K562 (cell line): Measurements from ENCODE around the gene UBE2D2. TPM values are rescaled to one million over a fixed set of nuclear protein-coding genes. Genes with fewer than 3 reads are reported as not detected.

Experiments
- ADNP ChIP-seq: fragments of 200-800 bp; sonication (Bioruptor generic); IDR thresholded peaks from 2 replicates; pipeline ENCODE4 v1.6.1; 2016; ENCODE audit warnings: missing genetic modification characterization, missing compliant biosample characterization
- ETV5 ChIP-seq: sonication (generic); formaldehyde crosslinking; IDR thresholded peaks from 2 replicates; pipeline ENCODE4 v1.4.0; 2020; ENCODE audit warnings: low read depth, mild to moderate bottlenecking, missing genetic modification reagents
- FOS ChIP-seq: IDR thresholded peaks from 3 replicates; pipeline ENCODE4 v1.6.1; 2011; ENCODE audit not compliant: insufficient read length; ENCODE audit errors: extremely low read depth
- HMGN3 ChIP-seq: IDR thresholded peaks from 2 replicates; pipeline ENCODE4 v1.6.1; 2011; ENCODE audit warnings: borderline replicate concordance, low read depth, mild to moderate bottlenecking, mixed read lengths, low read length; ENCODE audit not compliant: insufficient read length; ENCODE audit errors: extremely low read depth
- MAFF ChIP-seq: IDR thresholded peaks from 2 replicates; pipeline ENCODE4 v1.6.1; 2012; ENCODE audit warnings: low read length, improper control_type of control experiment
- SETDB1 ChIP-seq: IDR thresholded peaks from one replicate; pipeline ENCODE4 v1.6.1; 2012; ENCODE audit warnings: low read length, control low read depth, inconsistent platforms
- TOE1 ChIP-seq, 2 experiments: fragments of 450-650 bp in 1 of 2; sonication (generic) in 1 of 2; formaldehyde crosslinking in 1 of 2; IDR thresholded peaks; 2 replicates each; pipeline versions ENCODE4 v1.7.1 to v1.8.0; 2016 to 2022; ENCODE audit warnings: borderline replicate concordance in 2 of 2, mild to moderate bottlenecking in 2 of 2, antibody characterized with exemption in 1 of 2, inconsistent platforms in 1 of 2, low read depth in 1 of 2, missing genetic modification reagents in 1 of 2, moderate library complexity in 1 of 2
- ZFP1 ChIP-seq: fragments of 450-650 bp; formaldehyde crosslinking; IDR thresholded peaks from 2 replicates; pipeline ENCODE4 v1.4.0; 2020; ENCODE audit warnings: mild to moderate bottlenecking, mixed read lengths
- ZNF133 ChIP-seq: fragments of 250-450 bp; sonication (Bioruptor Pico); IDR thresholded peaks from 2 replicates; pipeline ENCODE4 v1.4.0; 2020; ENCODE audit warnings: mild to moderate bottlenecking
- ZNF780A ChIP-seq: fragments of 250-450 bp; sonication (Bioruptor Pico); IDR thresholded peaks from 2 replicates; pipeline ENCODE4 v1.5.0; 2021; ENCODE audit warnings: mild to moderate bottlenecking
- ZSCAN29 ChIP-seq: fragments of 450-650 bp; IDR thresholded peaks from 2 replicates; pipeline ENCODE4 v1.6.1; 2017
- polyA plus RNA-seq, 8 experiments: library from polyadenylated mRNA; depleted of rRNA in 4 of 8; stranded (reverse) in 5 of 8; unstranded in 3 of 8; fragments of >200 nt; fragmentation: Nextera tagmentation in 2 of 8; fragmentation: Illumina TruSeq in 1 of 8; extraction: Ambion mirVana in 2 of 8; extraction: Trizol in 1 of 8; gene quantifications; 2 replicates each; pipeline versions ENCODE4 v1.2.1 to v1.2.3, GENCODE V29; 2011 to 2014; ENCODE audit warnings: inconsistent platforms in 1 of 8, missing spikeins in 1 of 8
- total RNA-seq, 7 experiments: library from RNA; depleted of rRNA in 6 of 7; stranded (reverse); fragments of >200 nt in 6 of 7; fragmentation: Illumina TruSeq in 2 of 7; extraction: Trizol in 2 of 7; gene quantifications; 2 replicates each; pipeline versions ENCODE4 v1.2.1 to v1.2.3, GENCODE V29; 2011 to 2021; ENCODE audit warnings: low replicate concordance in 1 of 7
- TF ChIP-seq, protein P1 (sequence below): fragments of 150-350 bp; IDR thresholded peaks from 2 replicates; pipeline ENCODE4 v1.6.1; 2014; ENCODE audit warnings: low read depth, mild to moderate bottlenecking, low read length, borderline replicate concordance
- TF ChIP-seq, protein P2 (sequence below), 2 experiments: IDR thresholded peaks; 2 replicates each; pipeline ENCODE4 v1.6.1; 2012; ENCODE audit warnings: improper control_type of control experiment in 2 of 2, low read depth in 2 of 2, low read length in 2 of 2, borderline replicate concordance in 1 of 2
- TF ChIP-seq, protein P3 (sequence below): sonication (generic); formaldehyde crosslinking; IDR thresholded peaks from 2 replicates; pipeline ENCODE4 v1.8.0; 2022; ENCODE audit warnings: mild to moderate bottlenecking, missing genetic modification reagents
- TF ChIP-seq, protein P4 (sequence below): fragments of 250-450 bp; sonication (Bioruptor Pico); IDR thresholded peaks from 2 replicates; pipeline ENCODE4 v1.4.0; 2020; ENCODE audit warnings: mild to moderate bottlenecking

Gene UBE2D2
- total and polyA plus RNA-seq, 9 of the 15 experiments (the other 6 are each of a cell fraction or from before 2014, with no cell fraction given) = 53.6 to 198 (median 122) TPM

DNA sequence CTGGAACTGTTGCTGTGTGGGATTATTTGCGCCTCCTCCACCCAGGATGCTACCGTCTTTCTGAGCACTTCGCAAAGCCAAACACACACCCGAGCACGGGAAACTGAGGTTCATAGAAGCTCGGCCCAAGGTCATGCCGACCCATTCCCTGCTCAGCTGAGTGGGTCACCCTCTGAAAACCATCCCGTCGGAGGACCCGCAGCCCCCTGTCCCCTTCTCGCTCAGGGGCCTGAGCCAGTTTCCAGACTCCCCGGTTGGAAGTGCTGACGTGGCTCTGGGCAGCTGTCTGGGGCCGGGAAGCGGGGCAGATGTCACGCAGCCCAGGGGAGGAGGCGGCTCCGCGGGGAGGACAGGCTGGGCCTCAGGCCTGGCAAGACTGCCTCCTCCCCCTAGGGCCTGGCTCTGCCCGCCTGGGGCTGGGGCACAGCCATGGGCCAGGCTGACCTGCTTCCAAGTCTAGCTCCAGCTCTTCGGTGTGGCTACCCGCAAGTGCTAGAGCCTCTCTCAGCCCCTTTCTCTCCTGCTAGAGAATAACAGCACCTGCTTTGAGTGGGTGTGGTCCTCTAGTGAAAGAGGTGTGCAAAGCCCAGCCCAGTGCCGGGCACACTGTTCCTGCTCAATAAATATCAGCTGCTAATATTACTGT lies 77.1 kb downstream of the UBE2D2 start (continued):
- TF ChIP-seq, protein P1, sequence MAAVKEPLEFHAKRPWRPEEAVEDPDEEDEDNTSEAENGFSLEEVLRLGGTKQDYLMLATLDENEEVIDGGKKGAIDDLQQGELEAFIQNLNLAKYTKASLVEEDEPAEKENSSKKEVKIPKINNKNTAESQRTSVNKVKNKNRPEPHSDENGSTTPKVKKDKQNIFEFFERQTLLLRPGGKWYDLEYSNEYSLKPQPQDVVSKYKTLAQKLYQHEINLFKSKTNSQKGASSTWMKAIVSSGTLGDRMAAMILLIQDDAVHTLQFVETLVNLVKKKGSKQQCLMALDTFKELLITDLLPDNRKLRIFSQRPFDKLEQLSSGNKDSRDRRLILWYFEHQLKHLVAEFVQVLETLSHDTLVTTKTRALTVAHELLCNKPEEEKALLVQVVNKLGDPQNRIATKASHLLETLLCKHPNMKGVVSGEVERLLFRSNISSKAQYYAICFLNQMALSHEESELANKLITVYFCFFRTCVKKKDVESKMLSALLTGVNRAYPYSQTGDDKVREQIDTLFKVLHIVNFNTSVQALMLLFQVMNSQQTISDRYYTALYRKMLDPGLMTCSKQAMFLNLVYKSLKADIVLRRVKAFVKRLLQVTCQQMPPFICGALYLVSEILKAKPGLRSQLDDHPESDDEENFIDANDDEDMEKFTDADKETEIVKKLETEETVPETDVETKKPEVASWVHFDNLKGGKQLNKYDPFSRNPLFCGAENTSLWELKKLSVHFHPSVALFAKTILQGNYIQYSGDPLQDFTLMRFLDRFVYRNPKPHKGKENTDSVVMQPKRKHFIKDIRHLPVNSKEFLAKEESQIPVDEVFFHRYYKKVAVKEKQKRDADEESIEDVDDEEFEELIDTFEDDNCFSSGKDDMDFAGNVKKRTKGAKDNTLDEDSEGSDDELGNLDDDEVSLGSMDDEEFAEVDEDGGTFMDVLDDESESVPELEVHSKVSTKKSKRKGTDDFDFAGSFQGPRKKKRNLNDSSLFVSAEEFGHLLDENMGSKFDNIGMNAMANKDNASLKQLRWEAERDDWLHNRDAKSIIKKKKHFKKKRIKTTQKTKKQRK = no peak
- no peak for TF ChIP-seq TOE1 (IDR thresholded peaks at IDR 0.05; ENCODE audit: borderline replicate concordance)
- no peak for TF ChIP-seq TOE1 (CRISPR knock-in tag; IDR thresholded peaks at IDR 0.05; ENCODE audit: borderline replicate concordance, low read depth)
- no peak for TF ChIP-seq ADNP (tag)
- TF ChIP-seq, protein P2, sequence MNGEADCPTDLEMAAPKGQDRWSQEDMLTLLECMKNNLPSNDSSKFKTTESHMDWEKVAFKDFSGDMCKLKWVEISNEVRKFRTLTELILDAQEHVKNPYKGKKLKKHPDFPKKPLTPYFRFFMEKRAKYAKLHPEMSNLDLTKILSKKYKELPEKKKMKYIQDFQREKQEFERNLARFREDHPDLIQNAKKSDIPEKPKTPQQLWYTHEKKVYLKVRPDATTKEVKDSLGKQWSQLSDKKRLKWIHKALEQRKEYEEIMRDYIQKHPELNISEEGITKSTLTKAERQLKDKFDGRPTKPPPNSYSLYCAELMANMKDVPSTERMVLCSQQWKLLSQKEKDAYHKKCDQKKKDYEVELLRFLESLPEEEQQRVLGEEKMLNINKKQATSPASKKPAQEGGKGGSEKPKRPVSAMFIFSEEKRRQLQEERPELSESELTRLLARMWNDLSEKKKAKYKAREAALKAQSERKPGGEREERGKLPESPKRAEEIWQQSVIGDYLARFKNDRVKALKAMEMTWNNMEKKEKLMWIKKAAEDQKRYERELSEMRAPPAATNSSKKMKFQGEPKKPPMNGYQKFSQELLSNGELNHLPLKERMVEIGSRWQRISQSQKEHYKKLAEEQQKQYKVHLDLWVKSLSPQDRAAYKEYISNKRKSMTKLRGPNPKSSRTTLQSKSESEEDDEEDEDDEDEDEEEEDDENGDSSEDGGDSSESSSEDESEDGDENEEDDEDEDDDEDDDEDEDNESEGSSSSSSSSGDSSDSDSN (IDR thresholded peaks at IDR 0.05; ENCODE audit: borderline replicate concordance in 1 of 2, low read depth in 2 of 2, low read length in 2 of 2) = peak in 1 of 2 experiments; percentile 5; a peak in 1 of 4 replicates
- TF ChIP-seq ZNF133 (CRISPR knock-in tag) = peak; percentile 70; the same call in 1 of the 2 replicates
- TF ChIP-seq, protein P3, sequence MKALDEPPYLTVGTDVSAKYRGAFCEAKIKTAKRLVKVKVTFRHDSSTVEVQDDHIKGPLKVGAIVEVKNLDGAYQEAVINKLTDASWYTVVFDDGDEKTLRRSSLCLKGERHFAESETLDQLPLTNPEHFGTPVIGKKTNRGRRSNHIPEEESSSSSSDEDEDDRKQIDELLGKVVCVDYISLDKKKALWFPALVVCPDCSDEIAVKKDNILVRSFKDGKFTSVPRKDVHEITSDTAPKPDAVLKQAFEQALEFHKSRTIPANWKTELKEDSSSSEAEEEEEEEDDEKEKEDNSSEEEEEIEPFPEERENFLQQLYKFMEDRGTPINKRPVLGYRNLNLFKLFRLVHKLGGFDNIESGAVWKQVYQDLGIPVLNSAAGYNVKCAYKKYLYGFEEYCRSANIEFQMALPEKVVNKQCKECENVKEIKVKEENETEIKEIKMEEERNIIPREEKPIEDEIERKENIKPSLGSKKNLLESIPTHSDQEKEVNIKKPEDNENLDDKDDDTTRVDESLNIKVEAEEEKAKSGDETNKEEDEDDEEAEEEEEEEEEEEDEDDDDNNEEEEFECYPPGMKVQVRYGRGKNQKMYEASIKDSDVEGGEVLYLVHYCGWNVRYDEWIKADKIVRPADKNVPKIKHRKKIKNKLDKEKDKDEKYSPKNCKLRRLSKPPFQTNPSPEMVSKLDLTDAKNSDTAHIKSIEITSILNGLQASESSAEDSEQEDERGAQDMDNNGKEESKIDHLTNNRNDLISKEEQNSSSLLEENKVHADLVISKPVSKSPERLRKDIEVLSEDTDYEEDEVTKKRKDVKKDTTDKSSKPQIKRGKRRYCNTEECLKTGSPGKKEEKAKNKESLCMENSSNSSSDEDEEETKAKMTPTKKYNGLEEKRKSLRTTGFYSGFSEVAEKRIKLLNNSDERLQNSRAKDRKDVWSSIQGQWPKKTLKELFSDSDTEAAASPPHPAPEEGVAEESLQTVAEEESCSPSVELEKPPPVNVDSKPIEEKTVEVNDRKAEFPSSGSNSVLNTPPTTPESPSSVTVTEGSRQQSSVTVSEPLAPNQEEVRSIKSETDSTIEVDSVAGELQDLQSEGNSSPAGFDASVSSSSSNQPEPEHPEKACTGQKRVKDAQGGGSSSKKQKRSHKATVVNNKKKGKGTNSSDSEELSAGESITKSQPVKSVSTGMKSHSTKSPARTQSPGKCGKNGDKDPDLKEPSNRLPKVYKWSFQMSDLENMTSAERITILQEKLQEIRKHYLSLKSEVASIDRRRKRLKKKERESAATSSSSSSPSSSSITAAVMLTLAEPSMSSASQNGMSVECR (CRISPR knock-in tag) = no peak
- TF ChIP-seq, protein P4, sequence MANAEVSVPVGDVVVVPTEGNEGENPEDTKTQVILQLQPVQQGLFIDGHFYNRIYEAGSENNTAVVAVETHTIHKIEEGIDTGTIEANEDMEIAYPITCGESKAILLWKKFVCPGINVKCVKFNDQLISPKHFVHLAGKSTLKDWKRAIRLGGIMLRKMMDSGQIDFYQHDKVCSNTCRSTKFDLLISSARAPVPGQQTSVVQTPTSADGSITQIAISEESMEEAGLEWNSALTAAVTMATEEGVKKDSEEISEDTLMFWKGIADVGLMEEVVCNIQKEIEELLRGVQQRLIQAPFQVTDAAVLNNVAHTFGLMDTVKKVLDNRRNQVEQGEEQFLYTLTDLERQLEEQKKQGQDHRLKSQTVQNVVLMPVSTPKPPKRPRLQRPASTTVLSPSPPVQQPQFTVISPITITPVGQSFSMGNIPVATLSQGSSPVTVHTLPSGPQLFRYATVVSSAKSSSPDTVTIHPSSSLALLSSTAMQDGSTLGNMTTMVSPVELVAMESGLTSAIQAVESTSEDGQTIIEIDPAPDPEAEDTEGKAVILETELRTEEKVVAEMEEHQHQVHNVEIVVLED (CRISPR knock-in tag) = peak; percentile 31; the same call in 1 of the 2 replicates
- TF ChIP-seq ETV5 (CRISPR knock-in tag) = no peak
- no peak for TF ChIP-seq ZSCAN29
- peak; percentile 64; the same call in 1 of the 2 replicates for TF ChIP-seq ZFP1
- no peak for TF ChIP-seq HMGN3
- TF ChIP-seq MAFF = no peak
- TF ChIP-seq FOS = no peak
- no peak for TF ChIP-seq SETDB1
- no peak for TF ChIP-seq ZNF780A (CRISPR knock-in tag)
